ENCODE measurements around the gene REV1. TPM values are rescaled to one million over a fixed set of nuclear protein-coding genes. Genes with fewer than 3 reads are reported as not detected.
"Not testable (repeated sequence)": the region's sequence is repeated elsewhere in the genome, so short reads cannot be mapped to it uniquely, and the experiment has no call there.

REV1 gene
- total RNA-seq, 2 experiments from 2014 or later = 34.3 to 35.2 TPM

DNA sequence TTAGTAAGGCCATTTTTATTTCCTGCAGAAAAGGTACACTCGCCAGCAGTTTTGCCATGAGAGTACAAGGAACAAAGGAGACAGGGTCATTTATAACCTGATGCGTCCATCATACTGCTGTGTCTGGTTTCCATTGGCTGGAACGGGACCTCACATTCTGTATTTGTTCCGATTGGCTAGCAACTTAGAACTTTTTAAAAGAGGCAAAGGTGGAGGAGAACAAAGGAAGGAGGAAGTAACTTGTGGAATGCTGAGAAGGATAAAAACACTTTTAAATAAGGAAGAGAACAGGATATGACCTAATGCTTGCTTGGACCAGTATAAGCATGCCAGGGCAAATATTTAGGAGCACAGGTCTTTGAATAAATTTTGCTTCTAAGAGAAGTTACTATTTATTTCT, 14.7 kb downstream of the REV1 start:
- H3K9me3 Mint-ChIP-seq, H3K27ac Mint-ChIP-seq, H3K4me3 Mint-ChIP-seq, H3K27me3 Mint-ChIP-seq, DNase-seq: not testable (repeated sequence)
- peaks cover 47% of the 10 kb centered on the region for H3K4me1 Mint-ChIP-seq
- H3K36me3 Mint-ChIP-seq = peaks cover 31% of the 10 kb centered on the region

DNA sequence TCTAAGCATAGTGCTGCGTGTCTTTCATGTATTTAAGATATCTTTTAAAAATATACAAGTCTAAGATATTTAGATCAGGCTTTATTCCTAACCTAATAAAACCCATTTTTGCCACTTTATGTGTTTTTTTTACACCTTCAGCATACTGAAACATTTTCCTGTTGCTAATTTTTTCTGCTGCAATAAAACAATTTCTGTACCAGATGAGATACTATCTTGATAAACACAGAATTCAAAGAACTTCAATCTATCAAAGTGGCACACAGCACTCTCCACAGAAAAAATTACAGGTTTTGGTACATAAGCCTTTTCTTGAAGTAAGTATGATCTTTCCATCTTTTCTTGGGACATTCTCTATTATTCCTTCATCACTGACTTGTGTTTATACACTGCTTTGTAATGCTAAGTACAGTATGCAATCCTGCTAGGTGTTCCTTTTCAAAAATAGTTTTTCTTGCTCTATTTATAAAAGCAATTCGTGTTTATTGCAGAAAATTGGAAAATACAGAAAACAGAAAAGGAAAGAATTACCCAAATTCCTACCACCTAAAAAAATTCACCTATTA, 16.2 kb downstream of the REV1 start:
- peaks cover 37% of the 10 kb centered on the region for H3K36me3 Mint-ChIP-seq
- H3K4me3 Mint-ChIP-seq = no peak overlapping the region
- no peak for DNase-seq
- H3K27me3 Mint-ChIP-seq = no peaks in the 10 kb centered on the region
- H3K27ac Mint-ChIP-seq = no peak overlapping the region
- H3K9me3 Mint-ChIP-seq = peaks cover 9% of the 10 kb centered on the region
- H3K4me1 Mint-ChIP-seq = peaks cover 49% of the 10 kb centered on the region

DNA sequence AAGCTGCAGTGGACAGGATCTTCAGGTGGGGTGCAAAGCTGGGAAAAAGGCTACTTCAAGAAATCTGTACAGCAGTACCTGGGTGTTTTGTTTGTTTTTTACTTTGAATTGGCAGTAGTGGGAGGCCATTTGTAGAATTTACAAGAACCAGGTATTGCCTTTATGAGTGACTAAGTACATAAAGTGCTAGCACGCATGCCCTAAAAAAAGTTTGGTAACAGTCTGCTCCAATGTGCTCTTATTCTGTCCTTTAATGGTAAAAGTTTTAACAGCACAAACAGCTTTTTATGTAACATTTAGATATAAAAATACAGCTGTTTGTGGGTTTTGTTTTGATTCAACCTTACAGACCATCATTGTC, 17.2 kb downstream of the REV1 start:
- Mint-ChIP-seq H3K27me3 (no peaks in the 10 kb centered on the region), H3K27ac (no peak overlapping the region), H3K4me3 (no peak overlapping the region), H3K36me3 (peaks cover 33% of the 10 kb centered on the region), H3K4me1 (peaks cover 45% of the 10 kb centered on the region), H3K9me3 (peaks cover 9% of the 10 kb centered on the region)
- DNase-seq = no peak

DNA sequence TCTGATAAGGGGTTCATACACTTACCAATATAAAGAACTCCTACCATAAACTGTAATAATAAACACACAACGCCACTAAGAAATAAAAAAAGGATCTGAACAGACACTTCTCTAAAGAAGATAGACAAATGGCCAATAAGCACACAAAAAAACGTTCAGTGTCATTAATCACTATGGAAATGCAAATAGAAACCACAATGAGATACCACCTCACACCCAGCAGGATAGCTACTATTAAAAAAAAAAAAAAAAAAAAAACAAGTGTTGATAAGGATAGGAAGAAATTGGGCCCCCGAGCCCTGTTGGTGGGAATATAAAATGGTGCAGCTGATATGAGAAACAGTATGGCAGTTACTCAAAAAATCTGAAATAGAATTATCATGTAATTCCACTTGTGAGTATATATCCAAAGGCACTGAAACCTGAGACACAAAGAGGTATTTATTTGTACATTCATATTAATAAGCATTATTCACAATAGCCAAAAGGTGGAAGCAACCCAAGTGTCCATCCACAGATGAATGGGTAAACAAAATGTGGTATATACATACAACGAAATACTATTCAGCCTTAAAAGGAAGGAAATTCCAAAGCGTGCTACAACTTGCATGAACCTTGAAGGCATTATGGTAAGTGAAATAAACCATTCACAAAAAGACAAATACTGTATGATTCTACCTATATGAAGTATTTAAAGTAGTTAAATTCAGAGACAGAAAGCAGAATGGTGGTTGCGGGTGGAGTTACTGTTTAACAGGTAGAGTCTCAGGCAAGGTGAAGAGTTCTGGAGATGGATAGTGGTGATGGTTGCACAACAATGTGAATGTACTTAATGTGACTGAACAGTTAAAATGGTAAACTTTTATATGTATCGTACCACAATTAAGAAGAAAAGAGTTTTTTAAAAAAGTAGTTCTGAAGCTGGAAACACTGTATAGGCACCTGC, 17.9 kb downstream of the REV1 start:
- no peak for DNase-seq
- H3K4me3 Mint-ChIP-seq = no peak overlapping the region
- H3K9me3 Mint-ChIP-seq = peaks cover 9% of the 10 kb centered on the region
- peaks cover 45% of the 10 kb centered on the region for H3K4me1 Mint-ChIP-seq
- peaks cover 31% of the 10 kb centered on the region for H3K36me3 Mint-ChIP-seq
- no peak overlapping the region for H3K27ac Mint-ChIP-seq
- no peaks in the 10 kb centered on the region for H3K27me3 Mint-ChIP-seq

DNA sequence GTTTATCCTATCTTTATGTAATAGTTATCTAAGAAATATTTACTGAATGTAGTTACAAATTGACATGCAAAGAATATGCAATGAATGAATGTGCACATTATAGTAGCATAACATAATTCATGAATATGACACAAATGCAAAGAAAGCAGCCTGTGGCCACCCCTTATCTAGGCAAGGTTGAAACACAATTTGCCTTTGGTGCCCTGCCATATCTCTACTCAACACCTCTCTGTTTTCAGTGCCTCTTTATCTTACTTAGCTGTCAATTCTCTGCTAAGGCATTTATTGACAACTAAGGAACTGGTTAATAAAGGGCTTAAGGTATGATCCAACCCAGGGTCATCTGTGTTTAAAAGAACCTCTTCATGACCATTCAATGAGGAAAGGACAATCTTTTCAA, 18.9 kb downstream of the REV1 start:
- Mint-ChIP-seq H3K4me3 (no peak overlapping the region), H3K9me3 (peaks cover 9% of the 10 kb centered on the region), H3K4me1 (peaks cover 42% of the 10 kb centered on the region), H3K27ac (no peak overlapping the region), H3K27me3 (no peaks in the 10 kb centered on the region), H3K36me3 (peaks cover 27% of the 10 kb centered on the region)
- DNase-seq = no peak

DNA sequence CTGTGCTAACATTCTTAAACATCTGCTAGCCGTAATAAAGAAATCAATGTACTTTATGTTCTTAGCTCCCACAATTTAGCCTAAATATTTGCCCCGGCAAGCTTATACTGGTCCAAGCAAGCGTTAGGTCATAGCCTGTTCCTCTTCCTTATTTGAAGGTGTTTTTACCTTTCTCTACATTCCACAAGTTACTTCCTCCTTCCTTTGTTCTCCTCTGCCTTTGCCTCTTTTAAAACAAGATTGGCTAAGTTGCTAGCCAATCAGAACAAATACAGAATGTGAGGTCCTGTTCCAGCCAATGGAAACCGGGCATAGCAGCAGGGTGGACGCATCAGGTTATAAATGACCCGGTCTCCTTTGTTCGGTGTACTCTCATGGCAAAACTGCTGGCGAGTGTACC, 19.4 kb downstream of the REV1 start:
- not testable (repeated sequence) for DNase-seq, H3K27ac Mint-ChIP-seq, H3K9me3 Mint-ChIP-seq, H3K4me3 Mint-ChIP-seq, H3K27me3 Mint-ChIP-seq
- Mint-ChIP-seq H3K36me3 (peaks cover 27% of the 10 kb centered on the region), H3K4me1 (peaks cover 42% of the 10 kb centered on the region)

DNA sequence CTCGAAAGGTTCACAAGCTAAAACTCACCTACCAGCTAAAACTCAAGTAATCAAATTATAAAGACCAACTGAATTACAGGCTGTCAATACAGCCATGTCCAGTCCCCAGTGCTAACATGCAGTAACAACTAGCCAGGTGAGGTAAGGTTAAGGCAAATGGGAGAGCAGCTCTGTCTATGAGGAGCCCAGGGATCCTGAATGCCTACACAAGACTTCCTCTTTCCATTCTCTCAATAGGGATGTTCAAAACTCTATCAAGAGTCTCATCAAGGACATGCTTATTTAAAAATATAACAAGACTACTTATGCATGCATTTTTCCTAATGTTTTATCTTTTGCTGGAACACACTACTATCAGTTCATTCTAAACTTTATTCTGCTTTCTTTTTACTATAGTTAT, 20.4 kb downstream of the REV1 start:
- DNase-seq = no peak
- peaks cover 9% of the 10 kb centered on the region for H3K9me3 Mint-ChIP-seq
- H3K36me3 Mint-ChIP-seq = peaks cover 25% of the 10 kb centered on the region
- no peak overlapping the region for H3K4me3 Mint-ChIP-seq
- H3K27me3 Mint-ChIP-seq = no peaks in the 10 kb centered on the region
- peaks cover 37% of the 10 kb centered on the region for H3K4me1 Mint-ChIP-seq
- H3K27ac Mint-ChIP-seq = no peak overlapping the region

DNA sequence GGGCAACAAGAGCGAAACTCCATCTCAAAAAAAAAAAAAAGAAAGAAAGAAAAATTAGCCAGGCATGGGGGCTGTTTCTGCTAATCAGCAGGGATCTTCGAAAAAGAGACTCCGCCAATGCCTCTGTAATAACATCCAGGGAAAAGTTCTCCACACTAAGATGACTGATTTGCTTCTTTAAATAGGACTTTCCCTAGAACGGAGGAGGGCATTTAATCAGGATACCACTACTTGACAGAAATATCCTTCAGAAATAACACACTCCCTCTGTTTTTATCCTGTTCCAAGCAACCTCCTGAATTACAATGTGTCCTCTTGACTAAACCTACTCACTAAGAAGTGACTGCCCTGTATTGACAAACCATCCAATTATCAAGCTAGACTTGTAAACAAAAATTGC, 21.7 kb downstream of the REV1 start:
- no peak for DNase-seq
- H3K4me1 Mint-ChIP-seq = peaks cover 30% of the 10 kb centered on the region
- no peak overlapping the region for H3K27ac Mint-ChIP-seq
- peaks cover 9% of the 10 kb centered on the region for H3K9me3 Mint-ChIP-seq
- H3K4me3 Mint-ChIP-seq = no peak overlapping the region
- peaks cover 27% of the 10 kb centered on the region for H3K36me3 Mint-ChIP-seq
- H3K27me3 Mint-ChIP-seq = no peaks in the 10 kb centered on the region

DNA sequence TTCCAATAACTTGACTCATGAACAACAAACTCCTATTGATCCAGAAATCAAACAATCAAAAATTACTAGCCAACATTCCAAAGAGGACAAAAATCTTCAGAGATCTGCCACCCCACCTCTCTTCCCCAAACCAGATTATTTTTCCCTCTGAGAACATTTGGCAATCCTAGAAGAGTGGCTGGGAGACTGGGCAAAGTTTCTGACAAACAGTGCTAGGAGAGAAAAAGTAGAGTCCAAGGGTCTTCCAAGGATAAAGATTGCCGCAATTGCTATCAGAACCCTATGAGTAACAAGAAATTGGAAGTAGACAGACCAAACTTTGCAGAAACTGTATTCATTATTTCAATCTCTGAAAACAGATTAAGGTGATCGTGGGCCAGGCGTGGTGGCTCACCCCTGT, 22.4 kb downstream of the REV1 start:
- H3K36me3 Mint-ChIP-seq = peaks cover 28% of the 10 kb centered on the region
- no peaks in the 10 kb centered on the region for H3K27me3 Mint-ChIP-seq
- peaks cover 29% of the 10 kb centered on the region for H3K4me1 Mint-ChIP-seq
- peaks cover 9% of the 10 kb centered on the region for H3K9me3 Mint-ChIP-seq
- H3K4me3 Mint-ChIP-seq = no peak overlapping the region
- no peak for DNase-seq
- H3K27ac Mint-ChIP-seq = no peak overlapping the region

DNA sequence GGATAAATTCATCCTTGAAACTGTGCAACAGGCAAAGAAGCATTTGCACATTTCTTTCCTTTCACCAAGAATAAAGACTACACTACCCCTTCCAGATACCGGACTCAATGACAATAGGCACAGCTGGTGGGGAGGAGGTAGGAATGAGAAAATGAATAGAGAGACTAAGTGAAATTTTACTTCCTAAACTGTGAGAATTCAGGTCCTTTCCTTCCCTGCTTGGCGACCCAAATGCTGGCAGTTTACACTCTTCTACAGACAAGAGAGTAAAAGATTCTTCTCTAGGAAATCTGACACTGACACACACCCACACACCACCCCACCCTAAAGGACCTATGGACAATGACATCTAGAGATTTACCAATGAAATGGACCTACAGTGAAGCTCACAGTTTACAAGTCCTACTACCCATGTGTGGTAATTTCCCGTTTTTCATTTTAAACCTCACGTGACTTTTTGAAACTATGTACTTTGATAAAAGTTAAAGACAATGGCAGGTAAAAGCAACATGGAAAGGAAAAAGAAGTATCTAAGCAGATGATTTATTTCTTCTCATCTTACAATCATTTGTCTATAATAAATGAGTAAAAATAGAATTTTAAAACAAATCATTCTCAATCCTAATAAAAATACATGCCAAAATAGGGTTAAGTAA, 27.9 kb downstream of the REV1 start:
- Mint-ChIP-seq H3K27ac (no peak overlapping the region), H3K4me3 (no peak overlapping the region), H3K27me3 (no peaks in the 10 kb centered on the region), H3K36me3 (peaks cover 31% of the 10 kb centered on the region), H3K4me1 (peaks cover 6% of the 10 kb centered on the region), H3K9me3 (no peaks in the 10 kb centered on the region)
- DNase-seq = no peak

DNA sequence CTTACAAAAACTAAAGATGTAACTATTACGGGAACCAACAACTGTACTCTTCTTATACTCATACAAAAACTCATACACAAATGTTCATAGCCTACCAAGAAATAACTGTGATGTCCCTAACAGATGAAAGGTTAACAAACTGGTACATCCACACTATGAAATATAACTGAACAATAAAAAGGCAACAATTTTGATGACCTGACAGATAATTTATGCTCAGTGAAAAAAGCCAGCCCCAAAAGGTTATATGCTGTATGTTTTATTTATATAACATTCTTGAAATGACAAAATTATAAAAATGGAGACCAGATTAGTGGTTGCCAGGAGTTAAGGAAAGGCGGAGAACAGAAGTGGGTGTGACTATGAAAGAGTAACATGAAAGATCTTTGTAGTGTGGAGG, 31.3 kb downstream of the REV1 start:
- Mint-ChIP-seq H3K36me3 (peaks cover 39% of the 10 kb centered on the region), H3K4me3 (no peak overlapping the region), H3K27ac (no peak overlapping the region), H3K27me3 (no peaks in the 10 kb centered on the region), H3K4me1 (peaks cover 2% of the 10 kb centered on the region), H3K9me3 (no peaks in the 10 kb centered on the region)
- no peak for DNase-seq

DNA sequence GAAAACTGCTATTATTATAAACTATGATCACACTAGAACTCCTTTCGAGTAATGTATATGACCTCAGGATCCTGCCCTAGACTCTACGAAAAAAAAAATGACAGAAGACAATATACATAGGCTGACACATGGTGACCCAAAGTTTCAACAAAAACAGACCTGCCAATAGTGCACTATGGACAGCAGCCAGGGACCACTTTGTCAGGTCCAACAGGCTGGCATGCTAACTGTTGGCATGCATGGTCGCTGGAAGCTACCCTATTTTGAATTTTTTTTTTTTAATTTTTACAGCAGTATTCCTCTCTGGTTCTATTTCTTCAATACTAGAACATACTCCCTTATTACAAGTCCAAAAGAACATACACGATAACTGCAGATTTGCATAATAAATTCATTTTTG, 38.1 kb downstream of the REV1 start:
- Mint-ChIP-seq H3K36me3 (peaks cover 12% of the 10 kb centered on the region), H3K9me3 (no peaks in the 10 kb centered on the region), H3K27me3 (no peaks in the 10 kb centered on the region), H3K4me1 (peaks cover 6% of the 10 kb centered on the region), H3K27ac (no peak overlapping the region), H3K4me3 (no peak overlapping the region)
- no peak for DNase-seq

DNA sequence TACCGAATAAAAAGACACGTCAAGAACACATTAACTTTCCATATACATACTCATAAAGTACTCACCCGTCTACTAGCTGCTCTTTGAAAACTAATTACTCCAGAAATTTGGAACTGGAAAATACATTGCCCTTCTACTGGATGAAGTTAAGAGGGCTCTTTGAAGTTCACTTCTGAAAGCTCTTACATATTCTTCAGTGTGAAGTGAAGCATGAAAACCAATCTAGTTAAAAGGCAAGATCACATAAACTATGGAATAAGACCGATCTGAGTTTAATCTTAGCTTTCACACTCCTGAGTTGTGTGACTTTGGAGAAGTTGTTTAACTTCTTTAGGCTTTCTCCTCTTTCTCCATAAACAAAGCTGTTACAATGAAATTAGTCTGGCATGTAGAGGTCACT, 38.5 kb downstream of the REV1 start:
- Mint-ChIP-seq H3K36me3 (peaks cover 13% of the 10 kb centered on the region), H3K4me1 (peaks cover 6% of the 10 kb centered on the region), H3K4me3 (no peak overlapping the region), H3K27me3 (no peaks in the 10 kb centered on the region), H3K9me3 (no peaks in the 10 kb centered on the region), H3K27ac (no peak overlapping the region)
- no peak for DNase-seq

DNA sequence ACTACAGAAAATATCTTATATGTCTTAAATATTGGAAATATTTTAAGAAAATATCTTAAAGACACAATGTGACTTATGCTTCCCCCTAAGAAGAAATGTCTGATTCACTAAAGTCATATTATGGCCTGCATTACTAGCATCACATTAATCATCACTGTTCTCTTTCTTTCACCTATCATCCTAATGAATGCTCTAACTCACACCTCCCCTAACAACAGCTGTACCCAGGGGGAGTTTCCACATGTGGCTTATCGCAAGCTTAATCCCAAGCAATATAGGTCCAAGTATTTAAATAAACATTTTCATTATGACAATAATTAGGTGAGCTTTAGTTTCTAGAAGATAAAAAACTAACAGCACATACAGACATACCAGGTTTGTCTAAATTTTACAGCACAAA, 39.6 kb downstream of the REV1 start:
- Mint-ChIP-seq H3K27ac (no peak overlapping the region), H3K4me1 (peaks cover 6% of the 10 kb centered on the region), H3K4me3 (no peak overlapping the region), H3K9me3 (no peaks in the 10 kb centered on the region), H3K36me3 (peaks cover 9% of the 10 kb centered on the region), H3K27me3 (no peaks in the 10 kb centered on the region)
- no peak for DNase-seq

DNA sequence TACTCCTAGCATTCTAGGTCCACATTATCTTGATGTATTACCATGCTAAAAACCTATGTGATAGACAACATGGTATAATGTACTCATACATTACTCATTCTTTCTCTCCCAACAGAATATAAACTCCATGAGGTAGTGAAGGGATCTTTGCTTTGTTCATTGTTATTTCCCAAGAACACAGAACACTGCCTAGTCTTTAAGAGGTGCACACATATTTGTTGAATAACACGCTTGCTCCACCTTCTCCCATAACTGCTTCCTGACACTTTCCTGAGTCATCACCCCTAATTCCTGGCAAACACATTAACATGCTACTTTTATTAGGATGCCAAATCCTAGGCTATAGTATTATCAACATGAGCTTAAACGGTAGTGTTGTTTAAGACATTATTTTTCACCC, 41.3 kb downstream of the REV1 start:
- Mint-ChIP-seq H3K9me3 (no peaks in the 10 kb centered on the region), H3K36me3 (peaks cover 6% of the 10 kb centered on the region), H3K27ac (no peak overlapping the region), H3K27me3 (no peaks in the 10 kb centered on the region), H3K4me1 (peaks cover 16% of the 10 kb centered on the region), H3K4me3 (no peak overlapping the region)
- no peak for DNase-seq

All from activated naive CD8-positive, alpha-beta T cell treated with anti-CD3 and anti-CD28 coated beads for 36 hours (primary cell).